T-cell (primary cell): Measurements from ENCODE around the gene BMP8A. TPM values are rescaled to one million over a fixed set of nuclear protein-coding genes. Genes with fewer than 3 reads are reported as not detected.
"Not testable (repeated sequence)": the region's sequence is repeated elsewhere in the genome, so short reads cannot be mapped to it uniquely, and the experiment has no call there.

Experiments used
- ATAC-seq, 4 experiments: fragments of 200-7000 bp in 3 of 4; fragments of 150-1000 bp in 1 of 4; cut with Tn5 transposase; replicated peaks in 1 of 4; 1 replicate in 3 of 4; 2 replicates in 1 of 4; pipeline ENCODE4 v1.10.0; 2021; ENCODE audit warnings: moderate library complexity in 3 of 4, mild to moderate bottlenecking in 2 of 4, moderate number of reproducible peaks in 1 of 4
- CTCF ChIA-PET, 2 donors: fragments of 300-600 bp; sonication (Branson Sonifier 250); formaldehyde crosslinking; loops; one replicate each; lab custom pipeline; 2022; ENCODE audit warnings: antibody characterized with exemption in 2 of 2; lab: Charles Lee
- POLR2A ChIA-PET, 2 donors: fragments of 300-600 bp; sonication (Branson Sonifier 250); formaldehyde crosslinking; loops; one replicate each; lab custom pipeline; 2022; ENCODE audit warnings: antibody characterized with exemption in 2 of 2; lab: Charles Lee
- DNase-seq, 35 experiments: peaks; one replicate each; pipeline versions ENCODE4 v3.0.0 to v3.0.0-alpha.2; 2013 to 2023
- H3K27ac ChIP-seq: one replicate; pipeline ENCODE4 v1.5.1; 2013; ENCODE audit warnings: low read length
- H3K27me3 ChIP-seq, 2 experiments: replicated peaks in 1 of 2; 1 replicate in 1 of 2; 2 replicates in 1 of 2; pipeline versions ENCODE4 v1.6.1 to v1.7.0; 2013; ENCODE audit warnings: low read length in 1 of 2, mixed read lengths in 1 of 2; ENCODE audit not compliant: control insufficient read depth in 2 of 2, insufficient read depth in 2 of 2; ENCODE audit errors: extremely low read depth in 1 of 2
- H3K36me3 ChIP-seq, 2 donors: 1 replicate in 1 of 2; 2 replicates in 1 of 2; pipeline versions ENCODE4 v1.6.1 to v1.7.0; 2013; ENCODE audit warnings: low read length in 1 of 2; ENCODE audit not compliant: control insufficient read depth in 2 of 2, insufficient read depth in 1 of 2; ENCODE audit errors: extremely low read depth in 1 of 2
- H3K4me1 ChIP-seq, 2 experiments: 1 replicate in 1 of 2; 2 replicates in 1 of 2; pipeline versions ENCODE4 v1.6.1 to v1.7.0; 2013; ENCODE audit warnings: low read length in 2 of 2, mixed read lengths in 1 of 2; ENCODE audit not compliant: insufficient read depth in 2 of 2, control insufficient read depth in 1 of 2; ENCODE audit errors: extremely low read depth in 1 of 2
- H3K4me3 ChIP-seq, 2 donors: 1 replicate in 1 of 2; 2 replicates in 1 of 2; pipeline versions ENCODE4 v1.5.1 to v1.7.0; 2013; ENCODE audit warnings: mild to moderate bottlenecking in 2 of 2, low read length in 1 of 2, moderate library complexity in 1 of 2; ENCODE audit not compliant: control insufficient read depth in 1 of 2; ENCODE audit errors: extremely low read depth in 1 of 2
- H3K9me3 ChIP-seq: 2 replicates; pipeline ENCODE4 v1.7.0; 2013
- H3K27ac Mint-ChIP-seq, 2 donors: one replicate each; pipeline ENCODE4 v1.8.0; 2020 to 2021; ENCODE audit warnings: mild to moderate bottlenecking in 2 of 2, mixed read lengths in 2 of 2
- H3K27me3 Mint-ChIP-seq, 2 donors: one replicate each; pipeline ENCODE4 v1.8.0; 2021 to 2022; ENCODE audit warnings: mixed read lengths in 2 of 2
- H3K36me3 Mint-ChIP-seq: one replicate; pipeline ENCODE4 v1.8.0; 2021; ENCODE audit warnings: mixed read lengths
- H3K4me1 Mint-ChIP-seq, 3 donors: one replicate each; pipeline ENCODE4 v1.8.0; 2020 to 2022; ENCODE audit warnings: mixed read lengths in 3 of 3, mild to moderate bottlenecking in 1 of 3
- H3K4me3 Mint-ChIP-seq, 3 donors: one replicate each; pipeline ENCODE4 v1.8.0; 2020 to 2022; ENCODE audit warnings: mild to moderate bottlenecking in 3 of 3, mixed read lengths in 3 of 3, moderate library complexity in 3 of 3
- H3K9me3 Mint-ChIP-seq, 3 donors: one replicate each; pipeline ENCODE4 v1.8.0; 2020 to 2022; ENCODE audit warnings: mixed read lengths in 3 of 3
- WGBS: methylation state at CpG from one replicate; pipeline ENCODE4 v1.1.5; 2013; ENCODE audit warnings: missing lambda C conversion rate; ENCODE audit not compliant: insufficient coverage; 5-methylcytosine and 5-hydroxymethylcytosine counted together
- total RNA-seq, 35 experiments: library from RNA in 6 of 35; stranded (reverse) in 6 of 35; fragments of 120-200 nt in 1 of 35; gene quantifications; one replicate each; pipeline versions ENCODE4 v1.2.1 to v1.2.4 and lab custom pipeline; 2013 to 2026

BMP8A gene
- total RNA-seq, 5 donors from 2014 or later (not counting 1 experiment from before 2014, with no cell fraction given): 0.38 TPM; not detected in 4

DNA sequence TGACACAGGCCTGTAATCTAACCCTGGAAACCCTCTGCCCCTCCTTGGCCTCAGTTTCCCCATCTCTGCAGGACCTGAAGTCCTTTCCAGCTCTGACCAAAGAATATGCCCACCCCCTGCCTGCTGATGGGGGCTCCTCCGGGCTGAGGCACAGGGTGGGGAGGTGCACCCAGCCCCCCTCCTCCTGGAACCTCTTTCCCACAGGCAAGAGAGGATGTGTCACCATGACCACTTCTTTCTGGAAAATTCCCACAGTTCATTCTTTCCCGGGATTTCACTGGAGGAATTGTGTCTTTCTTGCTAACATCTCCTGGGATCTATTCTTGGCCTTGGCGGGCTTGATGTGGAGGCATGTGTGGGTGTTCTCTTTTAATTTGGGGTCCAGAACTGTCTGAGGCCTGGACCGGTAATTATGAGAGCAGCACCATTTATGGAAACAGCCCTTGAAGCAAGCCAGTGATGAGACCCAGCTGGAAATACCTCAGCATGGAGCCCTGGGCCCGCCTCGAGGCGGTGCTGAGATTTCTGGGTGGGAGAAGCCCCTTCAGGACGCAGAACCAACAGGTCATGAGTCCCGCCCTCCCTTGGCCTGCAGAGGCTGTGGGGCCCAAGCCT, 6.8 kb downstream of the BMP8A start:
- H3K4me3 ChIP-seq, H3K36me3 Mint-ChIP-seq, POLR2A ChIA-PET, H3K9me3 ChIP-seq, ATAC-seq, H3K27ac Mint-ChIP-seq, H3K36me3 ChIP-seq, DNase-seq, H3K4me1 Mint-ChIP-seq, H3K27ac ChIP-seq, H3K9me3 Mint-ChIP-seq, H3K4me1 ChIP-seq, H3K4me3 Mint-ChIP-seq: not testable (repeated sequence)
- H3K27me3 Mint-ChIP-seq: peaks cover 15 to 23% of the 10 kb centered on the region in 2 donors
- peaks cover 0 to 25% of the 10 kb centered on the region in 2 experiments for H3K27me3 ChIP-seq
- WGBS: no CpG with 5 or more reads among the region's 9 CpGs
- CTCF ChIA-PET: interaction anchor here in 1 of 2 donors (0.6 kb wide), 1 partner anchor 1106 kb away, joined by 5 read pairs; no protein-coding TSS in a partner anchor

DNA sequence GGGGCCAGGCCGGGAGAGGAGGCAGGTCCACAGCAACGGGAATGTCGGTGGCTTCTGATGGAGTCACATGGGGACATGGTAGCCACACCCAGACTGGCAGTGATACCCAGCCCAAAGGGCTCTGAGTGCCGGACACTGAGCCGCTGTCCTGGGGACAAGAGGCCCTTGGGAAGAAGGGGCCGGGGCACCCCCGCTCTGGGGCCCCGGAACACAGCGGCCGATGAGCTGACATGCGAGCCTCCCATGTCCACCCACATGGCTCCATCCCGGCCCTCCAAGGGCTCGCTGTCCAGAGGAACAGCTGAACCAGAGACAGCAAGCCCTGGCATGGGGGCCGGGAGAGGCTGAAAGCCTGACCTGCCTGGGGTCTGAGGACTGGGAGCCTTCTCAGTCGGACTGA, 7.4 kb downstream of the BMP8A start:
- H3K27me3 ChIP-seq: peaks cover 0 to 20% of the 10 kb centered on the region in 2 experiments
- ATAC-seq, DNase-seq, H3K27ac ChIP-seq, H3K36me3 ChIP-seq, H3K4me1 Mint-ChIP-seq, POLR2A ChIA-PET, H3K36me3 Mint-ChIP-seq, H3K9me3 Mint-ChIP-seq, H3K4me3 ChIP-seq, H3K4me1 ChIP-seq, H3K4me3 Mint-ChIP-seq, H3K9me3 ChIP-seq, H3K27ac Mint-ChIP-seq: not testable (repeated sequence)
- peaks cover 10 to 18% of the 10 kb centered on the region in 2 donors for H3K27me3 Mint-ChIP-seq
- CTCF ChIA-PET: interaction anchor here in 1 of 2 donors (0.6 kb wide), 1 partner anchor 1106 kb away, joined by 5 read pairs; no protein-coding TSS in a partner anchor
- no CpG with 5 or more reads among the region's 15 CpGs for WGBS

- Mint-ChIP-seq H3K27ac (no peak overlapping the region), H3K4me3 (no peak overlapping the region), H3K36me3 (no peaks in the 10 kb centered on the region), H3K9me3 (no peaks in the 10 kb centered on the region), H3K27me3 (peaks cover 3 to 11% of the 10 kb centered on the region in 2 donors), H3K4me1 (no peaks in the 10 kb centered on the region)
- DNase-seq (no peak), ATAC-seq (no peak)
- Histone ChIP-seq H3K36me3 (no peaks in the 10 kb centered on the region), H3K9me3 (no peaks in the 10 kb centered on the region), H3K27me3 (peaks cover 0 to 12% of the 10 kb centered on the region in 2 experiments), H3K4me1 (no peaks in the 10 kb centered on the region), H3K27ac (no peak overlapping the region), H3K4me3 (no peak overlapping the region)
- ChIA-PET POLR2A (no interaction called here), CTCF (no interaction called here)
- WGBS: 94% methylated on average over 4 of the region's 5 CpGs
These were observed 8.2 kb downstream of the BMP8A start for GRCh38 chr1:39499668-39500067.

DNA sequence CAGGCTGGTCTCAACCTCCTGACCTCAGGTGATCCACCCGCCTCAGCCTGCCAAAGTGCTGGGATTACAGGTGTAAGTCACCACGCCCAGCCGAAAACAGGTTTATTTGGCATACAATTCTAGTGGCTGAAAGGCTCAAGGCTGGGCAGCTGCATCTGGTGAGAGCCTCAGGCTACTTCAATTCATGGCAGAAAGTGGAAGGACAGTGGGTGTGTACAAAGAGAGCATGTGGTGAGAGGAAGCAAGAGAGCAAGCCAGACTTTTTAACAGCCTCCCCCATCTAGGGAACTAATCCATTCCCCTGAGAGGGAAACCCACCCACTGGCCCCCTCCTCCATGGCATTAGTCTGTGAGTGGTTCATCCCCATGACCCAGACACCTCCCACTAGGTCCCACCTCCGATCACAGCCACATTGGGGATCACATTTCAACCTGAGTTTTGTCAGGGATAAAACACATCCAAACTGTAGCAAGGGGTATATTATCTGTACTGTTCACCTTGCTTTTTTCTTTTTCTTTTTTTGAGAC, 9.5 kb downstream of the BMP8A start:
- ChIA-PET POLR2A (interaction anchor here in 1 of 2 donors (0.6 kb wide), 1 partner anchor 224 kb away, joined by 5 read pairs; no protein-coding TSS in a partner anchor), CTCF (no interaction called here)
- DNase-seq (no peak), ATAC-seq (no peak)
- H3K27me3 ChIP-seq: peaks cover 0 to 7% of the 10 kb centered on the region in 2 experiments
- no peak overlapping the region for H3K27ac ChIP-seq
- Mint-ChIP-seq H3K27me3 (peaks cover 3 to 10% of the 10 kb centered on the region in 2 donors), H3K9me3 (no peaks in the 10 kb centered on the region), H3K4me1 (no peaks in the 10 kb centered on the region), H3K4me3 (no peak overlapping the region), H3K27ac (no peak overlapping the region), H3K36me3 (no peaks in the 10 kb centered on the region)
- 90% methylated on average over 2 of the region's 4 CpGs for WGBS
- H3K9me3 ChIP-seq: no peaks in the 10 kb centered on the region
- H3K36me3 ChIP-seq: no peaks in the 10 kb centered on the region
- no peak overlapping the region for H3K4me3 ChIP-seq
- no peaks in the 10 kb centered on the region for H3K4me1 ChIP-seq

GRCh38 chr1:39501666-39502065, 10.2 kb downstream of the BMP8A start:
- H3K4me1 Mint-ChIP-seq: no peaks in the 10 kb centered on the region
- Histone ChIP-seq H3K9me3 (no peaks in the 10 kb centered on the region), H3K4me3 (no peak overlapping the region), H3K27ac (no peak overlapping the region), H3K36me3 (no peaks in the 10 kb centered on the region), H3K4me1 (no peaks in the 10 kb centered on the region), H3K27me3 (peaks cover 0 to 7% of the 10 kb centered on the region in 2 experiments)
- H3K27ac Mint-ChIP-seq: no peak overlapping the region
- ATAC-seq (no peak), DNase-seq (no peak)
- CTCF ChIA-PET: interaction anchor here in 1 of 2 donors (0.7 kb wide), 1 partner anchor 21 kb away, joined by 3 read pairs; no protein-coding TSS in a partner anchor
- H3K36me3 Mint-ChIP-seq: no peaks in the 10 kb centered on the region
- H3K4me3 Mint-ChIP-seq: no peak overlapping the region
- H3K27me3 Mint-ChIP-seq: peaks cover 0 to 6% of the 10 kb centered on the region in 2 donors
- 88% methylated on average over 3 of the region's 5 CpGs for WGBS
- H3K9me3 Mint-ChIP-seq: no peaks in the 10 kb centered on the region
- POLR2A ChIA-PET: no interaction called here

DNA sequence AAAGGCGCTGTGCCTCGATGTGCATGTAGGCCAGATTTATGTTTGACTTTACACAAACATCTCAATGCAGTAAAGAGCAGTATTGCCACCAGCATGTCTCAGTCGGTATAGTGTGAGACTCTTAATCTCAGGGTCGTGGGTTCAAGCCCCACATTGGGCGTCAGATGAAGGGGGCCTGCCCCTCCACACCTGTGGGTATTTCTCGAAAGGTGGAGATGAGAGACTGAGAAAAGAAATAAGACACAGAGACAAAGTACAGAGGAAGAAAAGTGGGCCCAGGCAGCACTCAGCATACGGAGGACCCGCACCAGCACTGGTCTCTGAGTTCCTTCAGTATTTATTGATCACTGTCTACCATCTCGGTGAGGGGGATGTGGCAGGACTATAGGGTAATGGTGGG, 13.0 kb downstream of the BMP8A start:
- H3K4me3 Mint-ChIP-seq, DNase-seq, H3K36me3 ChIP-seq, H3K9me3 Mint-ChIP-seq, POLR2A ChIA-PET, H3K27ac ChIP-seq, H3K27me3 Mint-ChIP-seq, H3K27ac Mint-ChIP-seq, H3K9me3 ChIP-seq, H3K36me3 Mint-ChIP-seq, CTCF ChIA-PET, H3K27me3 ChIP-seq, H3K4me1 ChIP-seq, ATAC-seq, H3K4me3 ChIP-seq: not testable (repeated sequence)
- 85% methylated on average over 4 of the region's 9 CpGs for WGBS
- peaks cover 2 to 11% (median 8%) of the 10 kb centered on the region in 3 donors for H3K4me1 Mint-ChIP-seq
